ENCODE measurements around the gene GNAI1. TPM values are rescaled to one million over a fixed set of nuclear protein-coding genes. Genes with fewer than 3 reads are reported as not detected.

GNAI1 gene
- total and polyA plus RNA-seq, 2 of the 13 experiments (the other 11 are each of a cell fraction or from before 2014, with no cell fraction given), result 3.5 to 5.7 TPM

DNA sequence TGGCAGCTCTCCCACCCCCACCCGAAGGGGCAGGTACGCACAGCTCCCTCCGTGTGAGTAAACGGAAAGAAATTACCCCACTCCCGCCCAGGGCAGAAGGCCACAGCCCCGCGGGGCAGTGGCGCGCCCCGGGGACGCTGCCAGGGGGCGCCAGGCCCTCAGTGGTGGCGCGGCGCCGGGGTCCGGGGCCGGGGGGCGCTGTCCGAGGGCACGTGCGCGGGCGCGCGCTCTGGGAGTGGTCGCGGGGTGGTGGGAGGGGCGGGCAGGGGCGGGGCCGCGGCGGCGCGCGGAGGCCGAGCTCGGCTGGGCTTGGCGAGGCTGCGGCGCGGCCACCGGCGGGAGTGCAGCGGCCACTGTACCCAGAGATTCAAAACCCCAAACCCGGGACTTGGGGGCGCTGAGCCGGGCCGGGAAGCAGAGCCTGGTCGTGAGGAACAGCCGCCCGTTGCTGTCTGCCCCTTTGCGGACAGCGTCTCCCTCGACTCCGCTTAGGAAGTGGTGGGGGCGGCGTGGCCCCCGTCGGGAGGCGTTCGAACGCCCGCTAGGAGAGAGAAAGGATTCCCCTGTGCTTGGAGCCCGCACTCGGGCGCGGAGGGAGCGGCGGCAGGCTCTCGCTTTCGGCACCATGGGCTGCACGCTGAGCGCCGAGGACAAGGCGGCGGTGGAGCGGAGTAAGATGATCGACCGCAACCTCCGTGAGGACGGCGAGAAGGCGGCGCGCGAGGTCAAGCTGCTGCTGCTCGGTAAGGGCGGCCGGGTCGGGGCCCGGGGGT, at the start of gene GNAI1 (continued):
- TF ChIP-seq, protein P1, sequence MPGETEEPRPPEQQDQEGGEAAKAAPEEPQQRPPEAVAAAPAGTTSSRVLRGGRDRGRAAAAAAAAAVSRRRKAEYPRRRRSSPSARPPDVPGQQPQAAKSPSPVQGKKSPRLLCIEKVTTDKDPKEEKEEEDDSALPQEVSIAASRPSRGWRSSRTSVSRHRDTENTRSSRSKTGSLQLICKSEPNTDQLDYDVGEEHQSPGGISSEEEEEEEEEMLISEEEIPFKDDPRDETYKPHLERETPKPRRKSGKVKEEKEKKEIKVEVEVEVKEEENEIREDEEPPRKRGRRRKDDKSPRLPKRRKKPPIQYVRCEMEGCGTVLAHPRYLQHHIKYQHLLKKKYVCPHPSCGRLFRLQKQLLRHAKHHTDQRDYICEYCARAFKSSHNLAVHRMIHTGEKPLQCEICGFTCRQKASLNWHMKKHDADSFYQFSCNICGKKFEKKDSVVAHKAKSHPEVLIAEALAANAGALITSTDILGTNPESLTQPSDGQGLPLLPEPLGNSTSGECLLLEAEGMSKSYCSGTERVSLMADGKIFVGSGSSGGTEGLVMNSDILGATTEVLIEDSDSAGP (CRISPR knock-in tag; IDR thresholded peaks at IDR 0.05; ENCODE audit: borderline replicate concordance), result peak; percentile 57; the same call in 1 of the 2 replicates
- TF ChIP-seq, protein P2, sequence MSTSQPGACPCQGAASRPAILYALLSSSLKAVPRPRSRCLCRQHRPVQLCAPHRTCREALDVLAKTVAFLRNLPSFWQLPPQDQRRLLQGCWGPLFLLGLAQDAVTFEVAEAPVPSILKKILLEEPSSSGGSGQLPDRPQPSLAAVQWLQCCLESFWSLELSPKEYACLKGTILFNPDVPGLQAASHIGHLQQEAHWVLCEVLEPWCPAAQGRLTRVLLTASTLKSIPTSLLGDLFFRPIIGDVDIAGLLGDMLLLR (CRISPR knock-in tag; IDR thresholded peaks at IDR 0.05), result no peak
- TF ChIP-seq KMT2A (CRISPR knock-in tag; IDR thresholded peaks at IDR 0.05), result 0 out of 2 replicates have a peak, but pooled peaks have one; percentile 18
- TF ChIP-seq, protein P3, sequence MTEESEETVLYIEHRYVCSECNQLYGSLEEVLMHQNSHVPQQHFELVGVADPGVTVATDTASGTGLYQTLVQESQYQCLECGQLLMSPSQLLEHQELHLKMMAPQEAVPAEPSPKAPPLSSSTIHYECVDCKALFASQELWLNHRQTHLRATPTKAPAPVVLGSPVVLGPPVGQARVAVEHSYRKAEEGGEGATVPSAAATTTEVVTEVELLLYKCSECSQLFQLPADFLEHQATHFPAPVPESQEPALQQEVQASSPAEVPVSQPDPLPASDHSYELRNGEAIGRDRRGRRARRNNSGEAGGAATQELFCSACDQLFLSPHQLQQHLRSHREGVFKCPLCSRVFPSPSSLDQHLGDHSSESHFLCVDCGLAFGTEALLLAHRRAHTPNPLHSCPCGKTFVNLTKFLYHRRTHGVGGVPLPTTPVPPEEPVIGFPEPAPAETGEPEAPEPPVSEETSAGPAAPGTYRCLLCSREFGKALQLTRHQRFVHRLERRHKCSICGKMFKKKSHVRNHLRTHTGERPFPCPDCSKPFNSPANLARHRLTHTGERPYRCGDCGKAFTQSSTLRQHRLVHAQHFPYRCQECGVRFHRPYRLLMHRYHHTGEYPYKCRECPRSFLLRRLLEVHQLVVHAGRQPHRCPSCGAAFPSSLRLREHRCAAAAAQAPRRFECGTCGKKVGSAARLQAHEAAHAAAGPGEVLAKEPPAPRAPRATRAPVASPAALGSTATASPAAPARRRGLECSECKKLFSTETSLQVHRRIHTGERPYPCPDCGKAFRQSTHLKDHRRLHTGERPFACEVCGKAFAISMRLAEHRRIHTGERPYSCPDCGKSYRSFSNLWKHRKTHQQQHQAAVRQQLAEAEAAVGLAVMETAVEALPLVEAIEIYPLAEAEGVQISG (CRISPR knock-in tag; IDR thresholded peaks at IDR 0.05), result no peak
- TF ChIP-seq AGO1 (IDR thresholded peaks at IDR 0.05; ENCODE audit: low read depth, low read length, poor library complexity, severe bottlenecking), result no peak
- TF ChIP-seq ZNF567 (CRISPR knock-in tag; IDR thresholded peaks at IDR 0.05; ENCODE audit: borderline replicate concordance), result no peak
- no peak for TF ChIP-seq SAFB2 (CRISPR knock-in tag; IDR thresholded peaks at IDR 0.05; ENCODE audit: borderline replicate concordance, low read depth)
- TF ChIP-seq ZNF441 (CRISPR knock-in tag; IDR thresholded peaks at IDR 0.05; ENCODE audit: borderline replicate concordance), result no peak
- TF ChIP-seq ZNF292 (CRISPR knock-in tag; IDR thresholded peaks at IDR 0.05; ENCODE audit: borderline replicate concordance, low read depth), result no peak
- TF ChIP-seq ZNF879 (CRISPR knock-in tag; IDR thresholded peaks at IDR 0.05), result 0 out of 2 replicates have a peak, but pooled peaks have one; percentile 4
- TF ChIP-seq, protein P4, sequence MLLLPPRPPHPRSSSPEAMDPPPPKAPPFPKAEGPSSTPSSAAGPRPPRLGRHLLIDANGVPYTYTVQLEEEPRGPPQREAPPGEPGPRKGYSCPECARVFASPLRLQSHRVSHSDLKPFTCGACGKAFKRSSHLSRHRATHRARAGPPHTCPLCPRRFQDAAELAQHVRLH (CRISPR knock-in tag; IDR thresholded peaks at IDR 0.05; ENCODE audit: borderline replicate concordance, low read depth), result no peak
- TF ChIP-seq, protein P5, sequence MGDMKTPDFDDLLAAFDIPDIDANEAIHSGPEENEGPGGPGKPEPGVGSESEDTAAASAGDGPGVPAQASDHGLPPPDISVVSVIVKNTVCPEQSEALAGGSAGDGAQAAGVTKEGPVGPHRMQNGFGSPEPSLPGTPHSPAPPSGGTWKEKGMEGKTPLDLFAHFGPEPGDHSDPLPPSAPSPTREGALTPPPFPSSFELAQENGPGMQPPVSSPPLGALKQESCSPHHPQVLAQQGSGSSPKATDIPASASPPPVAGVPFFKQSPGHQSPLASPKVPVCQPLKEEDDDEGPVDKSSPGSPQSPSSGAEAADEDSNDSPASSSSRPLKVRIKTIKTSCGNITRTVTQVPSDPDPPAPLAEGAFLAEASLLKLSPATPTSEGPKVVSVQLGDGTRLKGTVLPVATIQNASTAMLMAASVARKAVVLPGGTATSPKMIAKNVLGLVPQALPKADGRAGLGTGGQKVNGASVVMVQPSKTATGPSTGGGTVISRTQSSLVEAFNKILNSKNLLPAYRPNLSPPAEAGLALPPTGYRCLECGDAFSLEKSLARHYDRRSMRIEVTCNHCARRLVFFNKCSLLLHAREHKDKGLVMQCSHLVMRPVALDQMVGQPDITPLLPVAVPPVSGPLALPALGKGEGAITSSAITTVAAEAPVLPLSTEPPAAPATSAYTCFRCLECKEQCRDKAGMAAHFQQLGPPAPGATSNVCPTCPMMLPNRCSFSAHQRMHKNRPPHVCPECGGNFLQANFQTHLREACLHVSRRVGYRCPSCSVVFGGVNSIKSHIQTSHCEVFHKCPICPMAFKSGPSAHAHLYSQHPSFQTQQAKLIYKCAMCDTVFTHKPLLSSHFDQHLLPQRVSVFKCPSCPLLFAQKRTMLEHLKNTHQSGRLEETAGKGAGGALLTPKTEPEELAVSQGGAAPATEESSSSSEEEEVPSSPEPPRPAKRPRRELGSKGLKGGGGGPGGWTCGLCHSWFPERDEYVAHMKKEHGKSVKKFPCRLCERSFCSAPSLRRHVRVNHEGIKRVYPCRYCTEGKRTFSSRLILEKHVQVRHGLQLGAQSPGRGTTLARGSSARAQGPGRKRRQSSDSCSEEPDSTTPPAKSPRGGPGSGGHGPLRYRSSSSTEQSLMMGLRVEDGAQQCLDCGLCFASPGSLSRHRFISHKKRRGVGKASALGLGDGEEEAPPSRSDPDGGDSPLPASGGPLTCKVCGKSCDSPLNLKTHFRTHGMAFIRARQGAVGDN (CRISPR knock-in tag; IDR thresholded peaks at IDR 0.05), result peak; percentile 69
- no peak for TF ChIP-seq RAD51 (IDR thresholded peaks at IDR 0.05; ENCODE audit: borderline replicate concordance)
- TF ChIP-seq TCF7 (IDR thresholded peaks at IDR 0.05; ENCODE audit: low read depth), result no peak
- no peak for TF ChIP-seq ZNF296 (CRISPR knock-in tag; conservative IDR thresholded peaks at IDR 0.05)
- TF ChIP-seq NCOA1 (CRISPR knock-in tag; IDR thresholded peaks at IDR 0.05), result no peak
- no peak for TF ChIP-seq MIXL1 (CRISPR knock-in tag; IDR thresholded peaks at IDR 0.05)
- TF ChIP-seq SRSF1 (optimal IDR thresholded peaks at IDR 0.05; ENCODE audit: low read depth, low read length), result no peak
- TF ChIP-seq ZBTB7B (CRISPR knock-in tag; IDR thresholded peaks at IDR 0.05), result no peak
- TF ChIP-seq, protein P6, sequence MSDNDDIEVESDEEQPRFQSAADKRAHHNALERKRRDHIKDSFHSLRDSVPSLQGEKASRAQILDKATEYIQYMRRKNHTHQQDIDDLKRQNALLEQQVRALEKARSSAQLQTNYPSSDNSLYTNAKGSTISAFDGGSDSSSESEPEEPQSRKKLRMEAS (IDR thresholded peaks at IDR 0.05), result peak; percentile 60
